HepG2 (cell line): ENCODE results near the gene EPB41L1. TPM values are rescaled to one million over a fixed set of nuclear protein-coding genes. Genes with fewer than 3 reads are reported as not detected.
A peak's percentile ranks its signal among the peaks of the same experiment; 100 is the strongest.

Source experiments
- AFF4 ChIP-seq: sonication (generic); formaldehyde crosslinking; IDR thresholded peaks from 2 replicates; pipeline ENCODE4 v1.4.0; 2020; ENCODE audit warnings: missing genetic modification reagents
- BHLHE40 ChIP-seq: IDR thresholded peaks from 2 replicates; pipeline ENCODE4 v1.6.1; 2011; ENCODE audit warnings: low read length, improper control_type of control experiment
- DR1 ChIP-seq: sonication (generic); formaldehyde crosslinking; IDR thresholded peaks from 2 replicates; pipeline ENCODE4 v1.8.0; 2021; ENCODE audit warnings: mild to moderate bottlenecking, missing genetic modification reagents, inconsistent platforms
- ESRRA ChIP-seq: sonication (generic); formaldehyde crosslinking; IDR thresholded peaks from 2 replicates; pipeline ENCODE4 v1.5.1; 2020; ENCODE audit warnings: mild to moderate bottlenecking, low read depth, missing genetic modification reagents
- HBP1 ChIP-seq: IDR thresholded peaks from 2 replicates; pipeline ENCODE4 v1.6.1; 2016; ENCODE audit warnings: low read depth, control low read depth
- IRF9 ChIP-seq: sonication (generic); formaldehyde crosslinking; IDR thresholded peaks from 2 replicates; pipeline ENCODE4 v1.8.0; 2022; ENCODE audit warnings: missing genetic modification reagents, mild to moderate bottlenecking, borderline replicate concordance
- KDM3A ChIP-seq: IDR thresholded peaks from 2 replicates; pipeline ENCODE4 v1.6.1; 2018; ENCODE audit warnings: low read depth, missing compliant biosample characterization
- MAX ChIP-seq: IDR thresholded peaks from 2 replicates; pipeline ENCODE4 v1.6.1; 2012; ENCODE audit warnings: inconsistent platforms
- PAX8 ChIP-seq: sonication (generic); formaldehyde crosslinking; IDR thresholded peaks from 2 replicates; pipeline ENCODE4 v1.8.0; 2022; ENCODE audit warnings: mild to moderate bottlenecking, missing genetic modification reagents, borderline replicate concordance
- SAFB2 ChIP-seq: sonication (generic); formaldehyde crosslinking; IDR thresholded peaks from 2 replicates; pipeline ENCODE4 v1.5.1; 2020; ENCODE audit warnings: missing genetic modification reagents, low read depth, mild to moderate bottlenecking, borderline replicate concordance
- SP5 ChIP-seq: IDR thresholded peaks from 2 replicates; pipeline ENCODE4 v1.6.1; 2016; ENCODE audit warnings: low read depth, borderline replicate concordance
- TFDP2 ChIP-seq: sonication (generic); formaldehyde crosslinking; IDR thresholded peaks from 2 replicates; pipeline ENCODE4 v1.4.0; 2020; ENCODE audit warnings: missing genetic modification reagents
- ZNF225 ChIP-seq: sonication (generic); formaldehyde crosslinking; IDR thresholded peaks from 2 replicates; pipeline ENCODE4 v1.4.0; 2020; ENCODE audit warnings: mild to moderate bottlenecking, missing genetic modification reagents
- ZNF274 ChIP-seq: sonication (generic); formaldehyde crosslinking; IDR thresholded peaks from 2 replicates; pipeline ENCODE4 v1.5.1; 2020; ENCODE audit warnings: mild to moderate bottlenecking, missing genetic modification reagents
- ZNF570 ChIP-seq: sonication (generic); formaldehyde crosslinking; IDR thresholded peaks from 2 replicates; pipeline ENCODE4 v1.4.0; 2020; ENCODE audit warnings: mild to moderate bottlenecking, missing genetic modification reagents, borderline replicate concordance
- ZNF740 ChIP-seq: sonication (generic); formaldehyde crosslinking; IDR thresholded peaks from 2 replicates; pipeline ENCODE4 v1.4.0; 2020; ENCODE audit warnings: missing genetic modification reagents
- ZNF784 ChIP-seq: sonication (generic); formaldehyde crosslinking; IDR thresholded peaks from 2 replicates; pipeline ENCODE4 v1.5.1; 2020; ENCODE audit warnings: missing genetic modification reagents, mild to moderate bottlenecking, borderline replicate concordance
- ZZZ3 ChIP-seq: sonication (generic); formaldehyde crosslinking; IDR thresholded peaks from 2 replicates; pipeline ENCODE4 v1.4.0; 2020; ENCODE audit warnings: missing genetic modification reagents, mild to moderate bottlenecking, borderline replicate concordance
- polyA plus RNA-seq, 8 experiments: library from polyadenylated mRNA; depleted of rRNA in 3 of 8; stranded (reverse) in 7 of 8; unstranded in 1 of 8; fragments of >200 nt; fragmentation: Illumina TruSeq in 4 of 8; extraction: Trizol in 4 of 8; gene quantifications; 2 replicates each; pipeline versions ENCODE4 v1.2.1 to v1.2.3, GENCODE V29; 2011 to 2016; ENCODE audit warnings: low read depth in 4 of 8, missing spikeins in 1 of 8, mixed read lengths in 1 of 8; ENCODE audit not compliant: insufficient read depth in 1 of 8
- total RNA-seq, 5 experiments: library from RNA; depleted of rRNA; stranded (reverse); fragments of >200 nt; fragmentation: Illumina TruSeq; extraction: Trizol; gene quantifications; 2 replicates each; pipeline ENCODE4 v1.2.3, GENCODE V29; 2016; ENCODE audit warnings: low read depth in 1 of 5

EPB41L1 gene
- total and polyA plus RNA-seq, 2 of the 13 experiments (the other 11 are each of a cell fraction or from before 2014, with no cell fraction given) = 16.7 to 39.0 TPM

GRCh38 chr20:36183155-36183944 lies 28.8 kb downstream of the EPB41L1 start (continued):
- TF ChIP-seq AFF4 (CRISPR knock-in tag) = no peak; the same call in 1 of the 2 replicates
- TF ChIP-seq ZNF784 = peak; percentile 91
- no peak for TF ChIP-seq KDM3A (CRISPR knock-in tag)
- TF ChIP-seq ESRRA = peak; percentile 99
- no peak; the same call in 1 of the 2 replicates for TF ChIP-seq DR1 (CRISPR knock-in tag)
- TF ChIP-seq TFDP2 (CRISPR knock-in tag) = no peak
- TF ChIP-seq PAX8 (CRISPR knock-in tag) = no peak
- TF ChIP-seq IRF9 (CRISPR knock-in tag) = peak; percentile 82
- no peak; the same call in 1 of the 2 replicates for TF ChIP-seq ZNF225 (CRISPR knock-in tag)
- peak; percentile 66; the same call in 1 of the 2 replicates for TF ChIP-seq SAFB2 (CRISPR knock-in tag)
- TF ChIP-seq MAX = 0 out of 2 replicates have a peak, but pooled peaks have one; percentile 20
- TF ChIP-seq HBP1 = peak; percentile 91; the same call in 1 of the 2 replicates
- peak; percentile 70 for TF ChIP-seq BHLHE40
- TF ChIP-seq ZNF570 (CRISPR knock-in tag) = no peak
- TF ChIP-seq SP5 (CRISPR knock-in tag) = peak; percentile 56; the same call in 1 of the 2 replicates
- TF ChIP-seq ZNF274 = peak; percentile 94
- peak; percentile 45; the same call in 1 of the 2 replicates for TF ChIP-seq ZZZ3
- TF ChIP-seq ZNF740 (CRISPR knock-in tag) = no peak
